ENCODE results near the gene CTAG1B.
"Not testable (repeated sequence)": the region's sequence is repeated elsewhere in the genome, so short reads cannot be mapped to it uniquely, and the experiment has no call there.

The CTAG1B gene

DNA sequence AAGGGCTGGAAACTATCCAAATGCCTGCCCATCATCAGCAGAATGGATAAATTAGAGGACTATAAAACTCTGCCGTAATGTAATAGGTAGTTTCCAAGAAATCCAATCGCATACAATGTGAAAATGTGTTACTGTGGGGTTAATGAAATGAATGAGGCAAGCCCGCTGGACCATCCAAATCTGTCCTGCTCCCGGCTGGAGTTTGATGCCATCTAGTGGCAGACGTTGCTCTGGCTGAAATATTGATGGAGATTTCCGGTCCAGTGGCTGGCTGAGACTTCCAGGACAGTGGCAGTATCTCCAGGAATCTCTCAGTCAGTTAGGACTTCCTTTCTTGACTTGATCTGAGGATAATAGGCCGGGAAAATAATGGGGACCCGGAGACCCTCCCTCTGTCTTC, 36.1 kb downstream of the CTAG1B start:
- DNase-seq = not testable (repeated sequence)

DNA sequence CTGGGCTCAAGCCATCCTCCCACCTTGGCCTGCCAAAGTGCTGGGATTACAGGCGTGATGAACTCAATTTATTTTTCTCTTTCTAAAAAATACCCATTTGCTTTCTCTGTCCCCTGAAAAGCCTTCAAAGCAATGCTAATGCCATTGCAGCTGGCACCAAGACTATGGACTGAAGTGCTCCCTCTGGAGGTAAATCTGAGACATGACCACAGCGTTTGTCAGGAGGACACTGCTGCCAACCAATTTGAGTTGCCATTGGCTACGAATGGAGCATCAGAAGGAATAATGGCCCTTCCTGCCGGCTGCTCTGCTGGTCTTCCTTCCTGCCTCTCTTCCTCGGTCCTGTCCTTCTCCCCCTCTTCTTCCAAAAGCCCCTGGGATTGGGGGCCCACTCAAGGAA, 44.0 kb downstream of the CTAG1B start:
- DNase-seq = not testable (repeated sequence)

DNA sequence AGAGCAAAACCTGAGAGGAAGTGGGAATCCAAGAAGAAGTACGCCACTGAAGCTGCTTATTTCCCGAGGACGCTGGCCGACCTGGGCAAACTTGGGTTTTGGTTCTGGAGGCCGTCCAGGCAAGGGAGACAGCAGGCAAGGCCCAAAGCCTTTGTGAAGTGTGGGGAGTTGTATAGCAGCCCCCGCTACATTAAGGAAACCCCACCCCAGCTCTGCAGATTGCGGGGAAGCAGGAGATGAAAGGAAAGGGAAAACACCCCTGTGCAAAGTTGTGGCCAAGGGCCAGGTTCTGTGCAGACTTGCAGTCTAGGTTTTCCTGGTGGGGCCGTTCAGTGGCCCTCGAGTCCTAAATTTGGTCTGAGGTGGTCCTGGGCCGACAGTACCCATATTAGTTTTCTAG, 46.0 kb downstream of the CTAG1B start:
- DNase-seq = not testable (repeated sequence)

DNA sequence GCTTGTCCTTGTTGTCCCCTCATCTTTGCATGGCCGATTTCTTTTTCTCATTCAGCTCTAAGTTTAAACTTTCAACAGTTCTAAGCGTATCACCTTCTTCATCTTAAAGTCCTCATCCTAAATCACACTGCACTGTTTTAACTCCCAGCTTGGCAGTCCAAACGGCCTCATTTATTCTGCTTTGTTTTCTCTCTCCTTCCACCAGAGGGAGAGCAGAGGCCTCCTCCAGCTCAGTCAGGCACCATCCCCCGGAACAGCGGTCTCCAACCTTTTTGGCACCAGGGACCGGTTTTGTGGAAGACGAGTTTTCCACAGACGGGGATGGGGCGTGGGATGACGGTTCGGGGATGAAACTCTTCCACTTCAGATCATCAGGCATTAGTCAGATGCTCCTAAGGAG, 48.7 kb downstream of the CTAG1B start:
- not testable (repeated sequence) for DNase-seq

Data from hematopoietic multipotent progenitor cell treated with erythropoietin and hydrocortisone succinate and interleukin-3 and kit ligand, for 8 days (in vitro differentiated cells).